Aorta (tissue), 5 donors: Measurements from ENCODE around the gene SOX5. TPM values are rescaled to one million over a fixed set of nuclear protein-coding genes. Genes with fewer than 3 reads are reported as not detected.
"Not testable (repeated sequence)": the region's sequence is repeated elsewhere in the genome, so short reads cannot be mapped to it uniquely, and the experiment has no call there.

ENCODE experiments used
- ATAC-seq: fragments of 200-7000 bp; cut with Tn5 transposase; one replicate; pipeline ENCODE4 v1.9.1; 2022; ENCODE audit warnings: moderate library complexity; ENCODE audit not compliant: low FRiP score
- DNase-seq, 2 donors: peaks; one replicate each; pipeline ENCODE4 v3.0.0-alpha.2; 2020
- H3K27ac ChIP-seq, 2 donors: one replicate each; pipeline ENCODE4 v1.5.1; 2013; ENCODE audit warnings: low read length in 2 of 2, mild to moderate bottlenecking in 2 of 2, moderate library complexity in 2 of 2, control low read depth in 1 of 2, inconsistent platforms in 1 of 2, low read depth in 1 of 2
- H3K27me3 ChIP-seq, 2 donors: one replicate each; pipeline ENCODE4 v1.6.1; 2013; ENCODE audit warnings: control low read depth in 1 of 2, low read length in 1 of 2, mild to moderate bottlenecking in 1 of 2, moderate library complexity in 1 of 2; ENCODE audit not compliant: insufficient read depth in 2 of 2, control insufficient read depth in 1 of 2
- H3K36me3 ChIP-seq, 2 donors: one replicate each; pipeline ENCODE4 v1.6.1; 2013; ENCODE audit warnings: control low read depth in 1 of 2, low read length in 1 of 2, mild to moderate bottlenecking in 1 of 2; ENCODE audit not compliant: insufficient read depth in 2 of 2, control insufficient read depth in 1 of 2
- H3K4me1 ChIP-seq, 2 donors: one replicate each; pipeline ENCODE4 v1.6.1; 2013; ENCODE audit warnings: low read length in 2 of 2, control low read depth in 1 of 2, mild to moderate bottlenecking in 1 of 2, moderate library complexity in 1 of 2; ENCODE audit not compliant: insufficient read depth in 2 of 2, control insufficient read depth in 1 of 2
- H3K4me3 ChIP-seq, 2 donors: one replicate each; pipeline ENCODE4 v1.5.1; 2013; ENCODE audit warnings: low read length in 2 of 2, control low read depth in 1 of 2, mild to moderate bottlenecking in 1 of 2
- H3K9me3 ChIP-seq: one replicate; pipeline ENCODE4 v1.6.1; 2013; ENCODE audit warnings: mild to moderate bottlenecking, low read length; ENCODE audit not compliant: control insufficient read depth
- WGBS, 2 donors: extraction: QIAGEN DNeasy Blood & Tissue Kit; methylation state at CpG; one replicate each; pipeline ENCODE4 v1.1.7; 2013; 5-methylcytosine and 5-hydroxymethylcytosine counted together
- intact Hi-C, 2 donors: fragments of 100-400 bp; cut with DNase I; formaldehyde crosslinking; loops; one replicate each; pipeline versions ENCODE4 v1.14.2 to v1.15.0; 2022
- polyA plus RNA-seq, 2 donors: library from polyadenylated mRNA; stranded (reverse); fragments of 200-250 nt; gene quantifications; one replicate each; pipeline ENCODE4 v1.2.3, GENCODE V29; 2013
- total RNA-seq, 2 donors: library from RNA; stranded (reverse); fragmentation: NEBNext Ultra II Directional; extraction: Animal tissue kit (Norgen Biotek cat#: 25700); gene quantifications; one replicate each; pipeline ENCODE4 v1.2.1, GENCODE V29; 2021
- donor health status: healthy with polysubstance abuse.
- donor health status: Bipolar disorder and iron deficiency.
- donor health status: DM: no; HTN: no; CAD: no.
- donor health status: DM: no; HTN: no; CAD: no.
- donor health status: DM: yes; HTN: yes; CAD: no.

SOX5 gene
- total and polyA plus RNA-seq, 4 donors, result 2.1 to 58.3 (median 29.2) TPM

GRCh38 chr12:23536293-23536692, 413.2 kb downstream of the SOX5 start:
- ATAC-seq, result no peak
- WGBS, 2 donors, result 95 to 97% methylated on average over 7 of the region's 7 CpGs

GRCh38 chr12:23535441-23535840, 414.0 kb downstream of the SOX5 start:
- intact Hi-C loops, result no loop called here
- H3K4me3 ChIP-seq, result no peak overlapping the region
- ATAC-seq (no peak), DNase-seq (no peak)
- no peaks in the 10 kb centered on the region for H3K36me3 ChIP-seq
- H3K27ac ChIP-seq, result no peak overlapping the region
- H3K9me3 ChIP-seq, result no peaks in the 10 kb centered on the region
- 84 to 90% methylated on average over 1 of the region's 1 CpG for WGBS, 2 donors
- H3K4me1 ChIP-seq, result peaks cover 1 to 4% of the 10 kb centered on the region in 2 donors
- no peaks in the 10 kb centered on the region for H3K27me3 ChIP-seq

More at GRCh38 chr12:23536293-23536692, 413.2 kb downstream of the SOX5 start:
- H3K4me3 ChIP-seq, result no peak overlapping the region
- no peak overlapping the region for H3K27ac ChIP-seq
- intact Hi-C loops, result no loop called here
- no peaks in the 10 kb centered on the region for H3K9me3 ChIP-seq
- no peak for DNase-seq
- H3K27me3 ChIP-seq, result no peaks in the 10 kb centered on the region
- H3K36me3 ChIP-seq, result no peaks in the 10 kb centered on the region
- H3K4me1 ChIP-seq, result peaks cover 1 to 4% of the 10 kb centered on the region in 2 donors

GRCh38 chr12:23534196-23534595, 415.3 kb downstream of the SOX5 start:
- 96 to 97% methylated on average over 8 of the region's 8 CpGs for WGBS, 2 donors
- Histone ChIP-seq H3K27ac (no peak overlapping the region), H3K4me3 (no peak overlapping the region), H3K27me3 (no peaks in the 10 kb centered on the region), H3K4me1 (peaks cover 1 to 4% of the 10 kb centered on the region in 2 donors), H3K36me3 (no peaks in the 10 kb centered on the region), H3K9me3 (no peaks in the 10 kb centered on the region)
- intact Hi-C loops, result no loop called here
- DNase-seq (no peak), ATAC-seq (no peak)

- 88 to 89% methylated on average over 1 of the region's 1 CpG for WGBS, 2 donors
These were observed 415.8 kb downstream of the SOX5 start for GRCh38 chr12:23533699-23534098.

GRCh38 chr12:23533265-23533664, 416.2 kb downstream of the SOX5 start:
- no peak for DNase-seq
- intact Hi-C loops, result no loop called here
- H3K9me3 ChIP-seq, result no peaks in the 10 kb centered on the region

More at GRCh38 chr12:23533699-23534098, 415.8 kb downstream of the SOX5 start:
- Histone ChIP-seq H3K4me1 (peaks cover 1 to 4% of the 10 kb centered on the region in 2 donors), H3K27me3 (no peaks in the 10 kb centered on the region), H3K4me3 (no peak overlapping the region), H3K9me3 (no peaks in the 10 kb centered on the region), H3K27ac (no peak overlapping the region), H3K36me3 (no peaks in the 10 kb centered on the region)
- no peak for DNase-seq
- intact Hi-C loops, result no loop called here
- no peak for ATAC-seq

GRCh38 chr12:23528316-23528715, 421.2 kb downstream of the SOX5 start:
- Histone ChIP-seq H3K27ac (no peak overlapping the region), H3K9me3 (no peaks in the 10 kb centered on the region), H3K4me1 (no peaks in the 10 kb centered on the region), H3K27me3 (no peaks in the 10 kb centered on the region), H3K36me3 (no peaks in the 10 kb centered on the region), H3K4me3 (no peak overlapping the region)
- DNase-seq, result no peak
- no peak for ATAC-seq
- intact Hi-C loops, result no loop called here
- 94 to 99% methylated on average over 1 of the region's 1 CpG for WGBS, 2 donors

More at GRCh38 chr12:23533265-23533664, 416.2 kb downstream of the SOX5 start:
- Histone ChIP-seq H3K4me3 (no peak overlapping the region), H3K27me3 (no peaks in the 10 kb centered on the region), H3K4me1 (peaks cover 1 to 4% of the 10 kb centered on the region in 2 donors), H3K36me3 (no peaks in the 10 kb centered on the region), H3K27ac (no peak overlapping the region)
- ATAC-seq, result no peak

- 89 to 90% methylated on average over 5 of the region's 5 CpGs for WGBS, 2 donors
- intact Hi-C loops, result no loop called here
These were observed 423.9 kb downstream of the SOX5 start for GRCh38 chr12:23525450-23526072.

GRCh38 chr12:23523339-23523738, 426.1 kb downstream of the SOX5 start:
- intact Hi-C loops, result no loop called here

More at GRCh38 chr12:23525450-23526072, 423.9 kb downstream of the SOX5 start:
- H3K4me1 ChIP-seq, result no peaks in the 10 kb centered on the region
- ATAC-seq, result no peak
- DNase-seq, result no peak
- H3K27ac ChIP-seq, result no peak overlapping the region
- no peaks in the 10 kb centered on the region for H3K36me3 ChIP-seq
- H3K27me3 ChIP-seq, result no peaks in the 10 kb centered on the region
- no peaks in the 10 kb centered on the region for H3K9me3 ChIP-seq
- no peak overlapping the region for H3K4me3 ChIP-seq

GRCh38 chr12:23519444-23519843, 430.0 kb downstream of the SOX5 start:
- 81 to 88% methylated on average over 1 of the region's 1 CpG for WGBS, 2 donors

More at GRCh38 chr12:23523339-23523738, 426.1 kb downstream of the SOX5 start:
- WGBS, 2 donors, result 95 to 100% methylated on average over 2 of the region's 2 CpGs
- Histone ChIP-seq H3K36me3 (no peaks in the 10 kb centered on the region), H3K4me1 (no peaks in the 10 kb centered on the region), H3K9me3 (no peaks in the 10 kb centered on the region), H3K4me3 (no peak overlapping the region), H3K27me3 (no peaks in the 10 kb centered on the region), H3K27ac (no peak overlapping the region)
- ATAC-seq (no peak), DNase-seq (no peak)

More at GRCh38 chr12:23519444-23519843, 430.0 kb downstream of the SOX5 start:
- DNase-seq, H3K4me1 ChIP-seq, intact Hi-C loops, ATAC-seq, H3K4me3 ChIP-seq, H3K36me3 ChIP-seq, H3K9me3 ChIP-seq, H3K27me3 ChIP-seq, H3K27ac ChIP-seq: not testable (repeated sequence)
